Measurements from ENCODE around the gene BCAP29. TPM values are rescaled to one million over a fixed set of nuclear protein-coding genes. Genes with fewer than 3 reads are reported as not detected.

BCAP29 gene
- total and polyA plus RNA-seq, 9 of the 15 experiments (the other 6 are each of a cell fraction or from before 2014, with no cell fraction given): 63.4 to 137 (median 79.7) TPM

- TF ChIP-seq BRCA1 (IDR thresholded peaks at IDR 0.05): no peak
- no peak for TF ChIP-seq BRCA1 (CRISPR knock-in tag; IDR thresholded peaks at IDR 0.05)
- TF ChIP-seq, protein P1, sequence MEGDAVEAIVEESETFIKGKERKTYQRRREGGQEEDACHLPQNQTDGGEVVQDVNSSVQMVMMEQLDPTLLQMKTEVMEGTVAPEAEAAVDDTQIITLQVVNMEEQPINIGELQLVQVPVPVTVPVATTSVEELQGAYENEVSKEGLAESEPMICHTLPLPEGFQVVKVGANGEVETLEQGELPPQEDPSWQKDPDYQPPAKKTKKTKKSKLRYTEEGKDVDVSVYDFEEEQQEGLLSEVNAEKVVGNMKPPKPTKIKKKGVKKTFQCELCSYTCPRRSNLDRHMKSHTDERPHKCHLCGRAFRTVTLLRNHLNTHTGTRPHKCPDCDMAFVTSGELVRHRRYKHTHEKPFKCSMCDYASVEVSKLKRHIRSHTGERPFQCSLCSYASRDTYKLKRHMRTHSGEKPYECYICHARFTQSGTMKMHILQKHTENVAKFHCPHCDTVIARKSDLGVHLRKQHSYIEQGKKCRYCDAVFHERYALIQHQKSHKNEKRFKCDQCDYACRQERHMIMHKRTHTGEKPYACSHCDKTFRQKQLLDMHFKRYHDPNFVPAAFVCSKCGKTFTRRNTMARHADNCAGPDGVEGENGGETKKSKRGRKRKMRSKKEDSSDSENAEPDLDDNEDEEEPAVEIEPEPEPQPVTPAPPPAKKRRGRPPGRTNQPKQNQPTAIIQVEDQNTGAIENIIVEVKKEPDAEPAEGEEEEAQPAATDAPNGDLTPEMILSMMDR (IDR thresholded peaks at IDR 0.05 in 2 of 3, conservative IDR thresholded peaks at IDR 0.05 in 1 of 3; ENCODE audit: insufficient read depth in 2 of 3, low read depth in 1 of 3, low read length in 3 of 3): no peak
- TF ChIP-seq HNRNPK (IDR thresholded peaks at IDR 0.05; ENCODE audit: low read depth, low read length, poor library complexity, severe bottlenecking): no peak
- TF ChIP-seq, protein P2, sequence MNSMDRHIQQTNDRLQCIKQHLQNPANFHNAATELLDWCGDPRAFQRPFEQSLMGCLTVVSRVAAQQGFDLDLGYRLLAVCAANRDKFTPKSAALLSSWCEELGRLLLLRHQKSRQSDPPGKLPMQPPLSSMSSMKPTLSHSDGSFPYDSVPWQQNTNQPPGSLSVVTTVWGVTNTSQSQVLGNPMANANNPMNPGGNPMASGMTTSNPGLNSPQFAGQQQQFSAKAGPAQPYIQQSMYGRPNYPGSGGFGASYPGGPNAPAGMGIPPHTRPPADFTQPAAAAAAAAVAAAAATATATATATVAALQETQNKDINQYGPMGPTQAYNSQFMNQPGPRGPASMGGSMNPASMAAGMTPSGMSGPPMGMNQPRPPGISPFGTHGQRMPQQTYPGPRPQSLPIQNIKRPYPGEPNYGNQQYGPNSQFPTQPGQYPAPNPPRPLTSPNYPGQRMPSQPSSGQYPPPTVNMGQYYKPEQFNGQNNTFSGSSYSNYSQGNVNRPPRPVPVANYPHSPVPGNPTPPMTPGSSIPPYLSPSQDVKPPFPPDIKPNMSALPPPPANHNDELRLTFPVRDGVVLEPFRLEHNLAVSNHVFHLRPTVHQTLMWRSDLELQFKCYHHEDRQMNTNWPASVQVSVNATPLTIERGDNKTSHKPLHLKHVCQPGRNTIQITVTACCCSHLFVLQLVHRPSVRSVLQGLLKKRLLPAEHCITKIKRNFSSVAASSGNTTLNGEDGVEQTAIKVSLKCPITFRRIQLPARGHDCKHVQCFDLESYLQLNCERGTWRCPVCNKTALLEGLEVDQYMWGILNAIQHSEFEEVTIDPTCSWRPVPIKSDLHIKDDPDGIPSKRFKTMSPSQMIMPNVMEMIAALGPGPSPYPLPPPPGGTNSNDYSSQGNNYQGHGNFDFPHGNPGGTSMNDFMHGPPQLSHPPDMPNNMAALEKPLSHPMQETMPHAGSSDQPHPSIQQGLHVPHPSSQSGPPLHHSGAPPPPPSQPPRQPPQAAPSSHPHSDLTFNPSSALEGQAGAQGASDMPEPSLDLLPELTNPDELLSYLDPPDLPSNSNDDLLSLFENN (IDR thresholded peaks at IDR 0.05; ENCODE audit: low read depth in 2 of 2, low read length in 2 of 2): no peak
- TF ChIP-seq ZNF232 (CRISPR knock-in tag; IDR thresholded peaks at IDR 0.05): no peak
Measured at GRCh38 chr7:107594961-107595737, 15.1 kb downstream of the BCAP29 start (continued).
